GM12801 (cell line): ENCODE results near the gene HOXC10.

Source experiments
- TF ChIP-seq, protein P1 (sequence below): IDR thresholded peaks from one replicate; pipeline ENCODE4 v1.5.1; 2011; ENCODE audit warnings: control low read depth; ENCODE audit not compliant: insufficient read length; ENCODE audit errors: extremely low read depth

HOXC10 gene

DNA sequence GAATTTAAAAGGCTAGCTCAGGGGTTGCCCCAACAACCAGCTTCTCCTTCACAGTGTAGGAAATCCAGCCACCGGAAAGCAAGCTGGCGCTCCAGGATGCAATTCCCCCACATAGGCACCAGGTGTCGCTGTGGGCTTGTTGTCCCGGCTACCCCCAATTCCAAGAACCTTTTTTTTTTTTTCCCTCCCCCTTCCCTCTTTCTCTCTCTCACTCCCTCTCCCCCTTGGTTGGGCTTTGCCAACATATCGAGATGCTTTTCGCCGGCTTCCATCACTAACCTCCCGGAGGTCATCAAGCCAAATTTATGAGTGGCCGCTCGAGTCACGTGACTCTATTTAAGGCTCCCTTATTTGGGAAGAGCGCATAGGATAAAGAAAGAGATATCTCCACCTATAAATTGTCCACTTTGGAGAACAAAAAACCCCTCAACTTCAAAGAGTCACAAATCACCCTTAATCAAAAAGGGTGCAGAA is 47.7 kb downstream of the HOXC10 start, which contains the start of gene HOXC5:
Gene HOXC5 (plus strand): TSS at position 424 of the 474 bp plus-strand sequence. CDS start 73 bp downstream, outside the sequence.
- TF ChIP-seq, protein P1, sequence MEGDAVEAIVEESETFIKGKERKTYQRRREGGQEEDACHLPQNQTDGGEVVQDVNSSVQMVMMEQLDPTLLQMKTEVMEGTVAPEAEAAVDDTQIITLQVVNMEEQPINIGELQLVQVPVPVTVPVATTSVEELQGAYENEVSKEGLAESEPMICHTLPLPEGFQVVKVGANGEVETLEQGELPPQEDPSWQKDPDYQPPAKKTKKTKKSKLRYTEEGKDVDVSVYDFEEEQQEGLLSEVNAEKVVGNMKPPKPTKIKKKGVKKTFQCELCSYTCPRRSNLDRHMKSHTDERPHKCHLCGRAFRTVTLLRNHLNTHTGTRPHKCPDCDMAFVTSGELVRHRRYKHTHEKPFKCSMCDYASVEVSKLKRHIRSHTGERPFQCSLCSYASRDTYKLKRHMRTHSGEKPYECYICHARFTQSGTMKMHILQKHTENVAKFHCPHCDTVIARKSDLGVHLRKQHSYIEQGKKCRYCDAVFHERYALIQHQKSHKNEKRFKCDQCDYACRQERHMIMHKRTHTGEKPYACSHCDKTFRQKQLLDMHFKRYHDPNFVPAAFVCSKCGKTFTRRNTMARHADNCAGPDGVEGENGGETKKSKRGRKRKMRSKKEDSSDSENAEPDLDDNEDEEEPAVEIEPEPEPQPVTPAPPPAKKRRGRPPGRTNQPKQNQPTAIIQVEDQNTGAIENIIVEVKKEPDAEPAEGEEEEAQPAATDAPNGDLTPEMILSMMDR, result peak; percentile 80

DNA sequence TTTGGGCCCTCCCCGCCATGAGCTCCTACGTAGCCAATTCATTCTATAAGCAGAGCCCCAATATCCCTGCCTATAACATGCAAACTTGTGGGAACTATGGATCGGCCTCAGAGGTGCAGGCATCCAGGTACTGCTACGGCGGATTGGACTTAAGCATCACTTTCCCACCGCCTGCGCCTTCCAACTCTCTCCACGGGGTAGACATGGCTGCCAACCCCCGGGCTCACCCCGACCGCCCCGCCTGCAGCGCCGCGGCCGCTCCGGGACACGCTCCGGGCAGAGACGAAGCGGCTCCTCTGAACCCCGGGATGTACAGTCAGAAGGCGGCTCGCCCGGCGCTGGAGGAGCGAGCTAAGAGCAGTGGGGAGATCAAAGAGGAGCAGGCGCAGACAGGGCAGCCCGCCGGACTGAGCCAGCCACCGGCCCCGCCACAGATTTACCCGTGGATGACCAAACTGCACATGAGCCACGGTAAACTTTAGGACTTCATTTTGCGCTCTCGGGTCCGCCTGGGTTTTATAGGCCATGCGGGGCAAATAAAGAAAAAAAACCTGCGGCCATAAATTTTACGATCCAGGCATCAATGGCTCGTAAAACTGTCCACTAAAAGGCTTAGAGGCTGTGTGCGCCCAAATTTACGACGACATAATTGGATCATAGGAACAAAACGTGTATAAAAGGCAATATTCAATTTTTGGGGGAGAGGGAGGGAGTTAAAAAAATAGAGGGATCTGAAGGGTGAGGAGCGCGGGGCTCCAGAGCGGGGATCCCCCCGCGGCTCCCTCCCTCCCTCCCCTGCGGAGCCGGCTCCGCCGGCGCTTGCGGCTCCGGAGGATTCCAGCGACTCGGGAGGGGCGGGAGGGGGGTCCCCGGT is 48.4 kb downstream of the HOXC10 start:
- TF ChIP-seq, protein P1, result no peak

DNA sequence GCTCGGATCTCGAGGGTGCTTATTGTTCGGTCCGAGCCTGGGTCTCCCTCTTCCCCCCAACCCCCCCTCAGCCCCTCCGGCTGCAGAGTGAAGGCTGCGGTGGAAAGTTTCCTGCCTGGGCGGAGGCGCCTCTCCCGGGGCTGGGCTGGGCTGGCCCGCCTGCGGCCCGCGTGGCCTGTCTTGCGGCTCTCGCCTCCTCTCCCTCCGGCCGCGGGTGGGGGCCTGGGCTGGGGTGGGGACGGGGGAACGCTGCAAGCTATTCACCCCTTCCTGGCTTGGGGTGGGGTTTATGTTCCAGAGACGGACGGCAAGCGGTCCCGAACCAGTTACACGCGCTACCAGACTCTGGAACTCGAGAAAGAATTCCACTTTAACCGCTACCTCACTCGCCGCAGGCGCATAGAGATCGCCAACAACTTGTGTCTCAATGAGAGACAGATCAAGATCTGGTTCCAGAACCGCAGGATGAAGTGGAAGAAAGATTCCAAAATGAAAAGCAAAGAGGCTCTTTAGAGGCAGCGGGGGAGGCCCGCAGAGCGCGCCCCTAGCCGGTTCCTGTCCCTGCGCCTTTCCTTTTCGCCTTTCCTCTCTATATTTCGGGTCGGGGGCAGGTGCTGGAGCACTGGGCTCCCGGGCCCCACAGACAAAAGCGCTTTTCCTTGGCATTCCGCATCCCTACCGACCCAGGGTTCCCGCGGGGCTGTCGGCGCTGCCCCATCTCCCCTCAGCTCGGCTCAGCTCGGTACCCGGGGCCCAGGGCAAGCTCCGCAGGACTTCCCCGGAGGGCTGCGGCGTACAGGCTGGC is 49.2 kb downstream of the HOXC10 start:
- TF ChIP-seq, protein P1, result no peak

DNA sequence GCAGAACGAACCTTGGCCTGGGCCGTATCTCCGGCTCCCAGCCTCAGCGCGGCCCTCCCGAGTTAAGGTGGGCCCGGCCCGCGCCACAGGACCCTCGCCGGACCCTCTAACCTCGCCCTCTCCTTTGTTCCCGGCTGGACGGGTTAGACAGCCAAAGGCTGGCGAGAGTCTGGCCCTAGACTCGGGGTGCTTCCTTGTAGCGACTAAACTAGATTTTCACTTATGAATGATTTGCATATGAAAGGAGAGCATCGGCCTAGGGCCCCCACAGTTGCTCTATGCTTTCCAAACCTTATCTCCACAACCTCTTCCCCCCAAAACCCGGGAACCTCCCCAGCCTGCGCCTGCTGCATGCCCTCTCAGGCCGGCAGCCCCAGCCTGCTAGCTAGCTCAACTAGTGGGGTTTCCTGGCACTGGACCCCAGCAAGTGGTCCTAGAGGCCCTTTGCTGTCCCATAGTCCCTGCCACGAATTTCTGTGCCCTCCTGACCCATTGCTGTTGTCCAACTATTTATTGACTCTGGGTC is 49.9 kb downstream of the HOXC10 start:
- TF ChIP-seq, protein P1, result no peak

DNA sequence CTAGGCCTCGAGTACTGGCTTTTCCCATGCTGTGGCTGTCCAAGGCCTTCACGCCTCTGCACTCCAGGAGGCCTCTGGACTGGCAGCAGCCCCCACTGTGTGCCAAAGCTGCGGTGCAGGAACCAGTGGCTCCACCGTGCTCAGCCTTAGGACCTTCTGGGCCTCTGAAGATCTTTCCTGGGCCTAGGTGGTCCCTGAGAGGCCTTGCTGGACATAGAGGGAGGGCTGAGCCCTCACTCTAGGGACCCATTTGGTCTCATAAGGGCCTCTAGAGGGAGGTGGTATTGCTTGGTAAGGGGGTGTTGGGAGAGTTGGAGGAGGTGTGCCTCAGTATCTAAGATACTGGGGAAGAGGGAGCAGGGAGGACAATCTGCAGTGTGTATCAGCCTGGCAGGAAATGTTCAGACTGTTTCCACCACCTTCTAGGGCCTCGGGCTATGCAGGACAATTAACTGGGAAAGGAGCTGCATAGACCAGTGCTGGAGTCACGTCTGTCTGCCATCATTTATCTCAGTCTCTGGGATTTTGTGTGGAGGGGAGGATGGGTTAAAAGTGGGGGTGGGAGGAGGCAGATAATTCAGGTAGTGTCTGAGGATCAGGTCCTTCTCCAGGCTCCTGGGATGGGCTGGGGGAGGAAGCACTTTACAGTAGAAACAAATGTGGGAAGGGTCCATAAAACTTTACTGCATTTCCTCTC is 50.8 kb downstream of the HOXC10 start:
- TF ChIP-seq, protein P1, result no peak

DNA sequence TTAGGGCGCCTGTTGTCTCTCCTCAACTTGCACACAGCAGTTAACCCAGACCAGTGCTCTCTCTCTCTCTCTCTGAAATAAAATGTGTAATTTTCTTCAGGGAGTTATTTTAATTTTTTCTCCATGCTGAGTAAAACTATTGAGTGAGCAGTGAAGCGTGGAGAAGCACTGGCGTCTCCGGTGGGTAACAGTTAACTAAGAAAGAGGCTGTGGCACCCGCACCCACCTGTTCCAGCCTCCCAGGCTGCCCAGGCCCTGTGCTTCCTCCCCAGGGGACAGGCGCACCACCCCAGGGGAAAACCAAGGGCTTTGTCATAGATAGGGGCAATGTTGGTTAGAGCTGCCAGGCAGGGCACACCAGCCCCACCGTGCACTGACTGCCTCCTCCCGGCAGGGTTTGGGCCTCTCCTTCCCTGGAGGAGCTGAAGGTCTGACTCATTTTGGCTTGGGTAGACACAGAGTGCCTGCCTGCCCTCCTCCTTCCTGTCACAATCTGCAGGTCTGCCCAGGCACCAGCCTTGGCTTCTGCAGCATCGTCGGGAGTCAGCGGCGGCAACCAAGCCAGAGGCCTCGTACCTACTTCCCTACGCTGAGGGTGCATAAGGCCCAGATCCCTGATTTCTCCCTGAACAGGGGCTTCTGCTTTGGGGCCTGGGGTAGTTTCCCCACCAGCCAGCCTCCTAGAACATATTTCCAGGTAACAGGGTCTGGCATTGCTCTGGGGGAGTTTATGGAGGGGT is 51.8 kb downstream of the HOXC10 start:
- TF ChIP-seq, protein P1, result no peak
